HEK293T (cell line): ENCODE measurements around the gene FCRLA.

ENCODE experiments used
- CTBP1 ChIP-seq: fragments of 450-650 bp; IDR thresholded peaks from 2 replicates; pipeline ENCODE4 v1.6.1; 2016; ENCODE audit warnings: borderline replicate concordance
- ELF4 ChIP-seq: fragments of 450-650 bp; IDR thresholded peaks from 2 replicates; pipeline ENCODE4 v1.6.1; 2017; ENCODE audit warnings: antibody characterized with exemption
- PKNOX1 ChIP-seq: fragments of 450-650 bp; IDR thresholded peaks from 2 replicates; pipeline ENCODE4 v1.6.1; 2016
- SP1 ChIP-seq: fragments of 450-650 bp; IDR thresholded peaks from 2 replicates; pipeline ENCODE4 v1.6.1; 2017

DNA sequence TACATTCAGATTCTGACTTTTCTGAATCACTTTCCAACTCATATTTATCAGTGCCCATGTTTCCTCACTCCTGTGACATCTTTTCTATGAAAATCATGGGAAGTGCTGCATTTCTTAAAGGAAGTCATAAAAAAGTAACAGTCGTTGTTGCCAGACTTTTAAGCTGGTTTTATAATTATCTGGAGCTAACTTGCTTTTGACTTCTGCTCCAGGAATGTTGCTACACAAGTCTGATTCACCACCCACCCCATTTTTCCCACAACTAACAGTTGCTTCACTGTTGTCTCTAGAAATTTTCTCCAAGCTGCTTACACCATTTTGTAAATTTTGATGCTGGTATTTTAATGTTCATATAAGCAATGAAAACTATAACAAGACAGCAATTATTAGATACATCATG is 26.5 kb downstream of the FCRLA start:
- TF ChIP-seq SP1 (no peak), CTBP1 (no peak), PKNOX1 (no peak), ELF4 (no peak)
